CD8-positive, alpha-beta memory T cell (primary cell): ENCODE results near the gene MRPS16. TPM values are rescaled to one million over a fixed set of nuclear protein-coding genes. Genes with fewer than 3 reads are reported as not detected.

Experiments used
- CTCF ChIA-PET: fragments of 350-600 bp; sonication (Branson Sonifier 250); formaldehyde crosslinking; loops from one replicate; lab custom pipeline; 2021; ENCODE audit warnings: antibody characterized with exemption; lab: Charles Lee
- POLR2A ChIA-PET: fragments of 350-600 bp; sonication (Branson Sonifier 250); formaldehyde crosslinking; loops from one replicate; lab custom pipeline; 2021; ENCODE audit warnings: antibody characterized with exemption; lab: Charles Lee
- DNase-seq, 5 donors: peaks; one replicate each; pipeline versions ENCODE4 v3.0.0 to v3.0.0-alpha.2; 2020 to 2022; ENCODE audit warnings: mixed read lengths in 1 of 5
- H3K27ac ChIP-seq: one replicate; pipeline ENCODE4 v1.7.0; 2013; ENCODE audit warnings: low read depth, mild to moderate bottlenecking, low read length, moderate library complexity
- H3K27me3 ChIP-seq: 2 replicates; pipeline ENCODE4 v1.7.0; 2013; ENCODE audit warnings: low read length, mild to moderate bottlenecking; ENCODE audit not compliant: insufficient read depth, poor library complexity, severe bottlenecking
- H3K36me3 ChIP-seq: 2 replicates; pipeline ENCODE4 v1.7.0; 2013; ENCODE audit warnings: mild to moderate bottlenecking, low read length, moderate library complexity; ENCODE audit not compliant: insufficient read depth
- H3K4me1 ChIP-seq: 2 replicates; pipeline ENCODE4 v1.7.0; 2013; ENCODE audit warnings: mild to moderate bottlenecking, low read length, moderate library complexity; ENCODE audit not compliant: insufficient read depth
- H3K4me3 ChIP-seq: 2 replicates; pipeline ENCODE4 v1.7.0; 2013; ENCODE audit warnings: mild to moderate bottlenecking, low read length
- H3K9me3 ChIP-seq: 2 replicates; pipeline ENCODE4 v1.7.0; 2013; ENCODE audit warnings: mild to moderate bottlenecking, low read length
- H3K27ac Mint-ChIP-seq, 8 donors: one replicate each; pipeline ENCODE4 v1.8.0; 2020 to 2021; ENCODE audit warnings: mixed read lengths in 8 of 8, mild to moderate bottlenecking in 6 of 8, inconsistent platforms in 3 of 8, moderate library complexity in 3 of 8
- H3K27me3 Mint-ChIP-seq, 2 donors: one replicate each; pipeline ENCODE4 v1.8.0; 2020 to 2021; ENCODE audit warnings: mixed read lengths in 2 of 2, mild to moderate bottlenecking in 1 of 2, moderate library complexity in 1 of 2
- H3K36me3 Mint-ChIP-seq, 3 donors: one replicate each; pipeline ENCODE4 v1.8.0; 2020 to 2021; ENCODE audit warnings: mixed read lengths in 3 of 3, inconsistent platforms in 1 of 3, mild to moderate bottlenecking in 1 of 3
- H3K4me1 Mint-ChIP-seq, 3 donors: one replicate each; pipeline ENCODE4 v1.8.0; 2020 to 2021; ENCODE audit warnings: mixed read lengths in 3 of 3, inconsistent platforms in 1 of 3, mild to moderate bottlenecking in 1 of 3
- H3K4me3 Mint-ChIP-seq, 7 donors: one replicate each; pipeline ENCODE4 v1.8.0; 2020 to 2021; ENCODE audit warnings: mixed read lengths in 7 of 7, mild to moderate bottlenecking in 6 of 7, moderate library complexity in 4 of 7, inconsistent platforms in 2 of 7
- H3K9me3 Mint-ChIP-seq, 5 donors: one replicate each; pipeline ENCODE4 v1.8.0; 2020 to 2022; ENCODE audit warnings: mixed read lengths in 5 of 5, mild to moderate bottlenecking in 3 of 5, moderate library complexity in 2 of 5, inconsistent platforms in 1 of 5
- polyA plus RNA-seq: library from polyadenylated mRNA; unstranded; fragments of 300-500 nt; fragmentation: Illumina TruSeq; gene quantifications from one replicate; pipeline ENCODE4 v1.2.3, GENCODE V29; 2021
- total RNA-seq, 2 experiments: library from RNA; stranded (reverse); gene quantifications; one replicate each; pipeline ENCODE4 v1.2.3, GENCODE V29; 2021

The MRPS16 gene
- total and polyA plus RNA-seq, 3 experiments from 2014 or later, result 102 to 146 (median 141) TPM

- Histone ChIP-seq H3K27ac (no peak overlapping the region), H3K9me3 (no peaks in the 10 kb centered on the region), H3K4me1 (peaks cover 2% of the 10 kb centered on the region), H3K27me3 (no peaks in the 10 kb centered on the region), H3K36me3 (peaks cover 23% of the 10 kb centered on the region), H3K4me3 (no peak overlapping the region)
- no peak for DNase-seq
- no peaks in the 10 kb centered on the region for H3K9me3 Mint-ChIP-seq
- H3K27me3 Mint-ChIP-seq, result no peaks in the 10 kb centered on the region
- peaks cover 0 to 83% (median 7%) of the 10 kb centered on the region in 3 donors for H3K36me3 Mint-ChIP-seq
- peaks cover 3 to 13% (median 7%) of the 10 kb centered on the region in 3 donors for H3K4me1 Mint-ChIP-seq
- peak overlapping the region in 1 of 8 donors; percentile 41 for H3K27ac Mint-ChIP-seq
- POLR2A ChIA-PET, result interaction anchor here (0.7 kb wide), 1 partner anchor 55 kb away, joined by 4 read pairs; no protein-coding TSS in a partner anchor
- CTCF ChIA-PET, result no interaction called here
- no peak overlapping the region for H3K4me3 Mint-ChIP-seq
These were observed 13.4 kb downstream of the MRPS16 start for GRCh38 chr10:73238990-73239566.

GRCh38 chr10:73234695-73235094, 17.7 kb downstream of the MRPS16 start:
- Histone ChIP-seq H3K27ac (no peak overlapping the region), H3K27me3 (no peaks in the 10 kb centered on the region), H3K4me3 (no peak overlapping the region), H3K9me3 (no peaks in the 10 kb centered on the region), H3K4me1 (no peaks in the 10 kb centered on the region), H3K36me3 (no peaks in the 10 kb centered on the region)
- POLR2A ChIA-PET, result no interaction called here
- Mint-ChIP-seq H3K27ac (no peak overlapping the region), H3K4me1 (peaks cover 0 to 2% (median 0%) of the 10 kb centered on the region in 3 donors), H3K4me3 (no peak overlapping the region), H3K36me3 (peaks cover 0 to 76% (median 7%) of the 10 kb centered on the region in 3 donors), H3K9me3 (no peaks in the 10 kb centered on the region), H3K27me3 (peaks cover 0 to 2% of the 10 kb centered on the region in 2 donors)
- DNase-seq, result no peak
- CTCF ChIA-PET, result no interaction called here

GRCh38 chr10:73233883-73234282, 18.6 kb downstream of the MRPS16 start:
- CTCF ChIA-PET, result no interaction called here
- H3K4me1 Mint-ChIP-seq, result peaks cover 0 to 2% (median 0%) of the 10 kb centered on the region in 3 donors
- H3K4me3 Mint-ChIP-seq, result no peak overlapping the region
- H3K9me3 Mint-ChIP-seq, result no peaks in the 10 kb centered on the region
- H3K27ac ChIP-seq, result no peak overlapping the region
- DNase-seq, result no peak
- H3K4me1 ChIP-seq, result no peaks in the 10 kb centered on the region
- H3K36me3 ChIP-seq, result no peaks in the 10 kb centered on the region
- H3K36me3 Mint-ChIP-seq, result peaks cover 0 to 74% (median 7%) of the 10 kb centered on the region in 3 donors
- H3K9me3 ChIP-seq, result no peaks in the 10 kb centered on the region
- H3K27me3 ChIP-seq, result no peaks in the 10 kb centered on the region
- peak overlapping the region in 1 of 8 donors; percentile 17 for H3K27ac Mint-ChIP-seq
- H3K27me3 Mint-ChIP-seq, result peaks cover 0 to 2% of the 10 kb centered on the region in 2 donors
- POLR2A ChIA-PET, result no interaction called here
- H3K4me3 ChIP-seq, result no peak overlapping the region

GRCh38 chr10:73232887-73233286, 19.6 kb downstream of the MRPS16 start:
- peaks cover 0 to 71% (median 7%) of the 10 kb centered on the region in 3 donors for H3K36me3 Mint-ChIP-seq
- H3K9me3 Mint-ChIP-seq, result no peaks in the 10 kb centered on the region
- ChIA-PET CTCF (no interaction called here), POLR2A (no interaction called here)
- H3K27ac Mint-ChIP-seq, result peak overlapping the region in 2 of 8 donors; percentile 14 to 36
- H3K27me3 Mint-ChIP-seq, result peaks cover 0 to 2% of the 10 kb centered on the region in 2 donors
- no peaks in the 10 kb centered on the region for H3K27me3 ChIP-seq
- no peaks in the 10 kb centered on the region for H3K36me3 ChIP-seq
- no peaks in the 10 kb centered on the region for H3K4me1 ChIP-seq
- H3K4me1 Mint-ChIP-seq, result peaks cover 0 to 2% (median 0%) of the 10 kb centered on the region in 3 donors
- no peak overlapping the region for H3K4me3 ChIP-seq
- no peaks in the 10 kb centered on the region for H3K9me3 ChIP-seq
- DNase-seq, result no peak
- no peak overlapping the region for H3K4me3 Mint-ChIP-seq
- H3K27ac ChIP-seq, result no peak overlapping the region

GRCh38 chr10:73229567-73229966, 22.9 kb downstream of the MRPS16 start:
- no peak for DNase-seq
- CTCF ChIA-PET, result no interaction called here

GRCh38 chr10:73228247-73228646, 24.2 kb downstream of the MRPS16 start:
- CTCF ChIA-PET, result no interaction called here
- DNase-seq, result no peak
- no peak overlapping the region for H3K4me3 ChIP-seq
- Mint-ChIP-seq H3K27ac (peak overlapping the region in 1 of 8 donors; percentile 38), H3K36me3 (peaks cover 0 to 39% (median 5%) of the 10 kb centered on the region in 3 donors), H3K27me3 (peaks cover 0 to 3% of the 10 kb centered on the region in 2 donors), H3K4me3 (peak overlapping the region in 1 of 7 donors; percentile 15), H3K4me1 (peaks cover 0 to 2% (median 0%) of the 10 kb centered on the region in 3 donors), H3K9me3 (no peaks in the 10 kb centered on the region)
- POLR2A ChIA-PET, result no interaction called here
- H3K36me3 ChIP-seq, result no peaks in the 10 kb centered on the region
- no peak overlapping the region for H3K27ac ChIP-seq
- no peaks in the 10 kb centered on the region for H3K4me1 ChIP-seq
- no peaks in the 10 kb centered on the region for H3K9me3 ChIP-seq
- no peaks in the 10 kb centered on the region for H3K27me3 ChIP-seq

More at GRCh38 chr10:73229567-73229966, 22.9 kb downstream of the MRPS16 start:
- peak overlapping the region in 4 of 8 donors; percentile 31 to 83 (median 61) for H3K27ac Mint-ChIP-seq
- Histone ChIP-seq H3K4me1 (no peaks in the 10 kb centered on the region), H3K9me3 (no peaks in the 10 kb centered on the region), H3K27me3 (no peaks in the 10 kb centered on the region), H3K36me3 (no peaks in the 10 kb centered on the region), H3K4me3 (no peak overlapping the region), H3K27ac (no peak overlapping the region)
- H3K27me3 Mint-ChIP-seq, result peaks cover 0 to 3% of the 10 kb centered on the region in 2 donors
- H3K9me3 Mint-ChIP-seq, result no peaks in the 10 kb centered on the region
- POLR2A ChIA-PET, result no interaction called here
- H3K4me1 Mint-ChIP-seq, result peaks cover 0 to 2% (median 0%) of the 10 kb centered on the region in 3 donors
- peaks cover 0 to 51% (median 7%) of the 10 kb centered on the region in 3 donors for H3K36me3 Mint-ChIP-seq
- H3K4me3 Mint-ChIP-seq, result no peak overlapping the region

GRCh38 chr10:73226663-73227062, 25.8 kb downstream of the MRPS16 start:
- DNase-seq, result no peak
- peaks cover 0 to 34% (median 7%) of the 10 kb centered on the region in 3 donors for H3K36me3 Mint-ChIP-seq
- Histone ChIP-seq H3K36me3 (no peaks in the 10 kb centered on the region), H3K27me3 (no peaks in the 10 kb centered on the region), H3K4me1 (no peaks in the 10 kb centered on the region), H3K27ac (no peak overlapping the region), H3K9me3 (no peaks in the 10 kb centered on the region), H3K4me3 (no peak overlapping the region)
- CTCF ChIA-PET, result no interaction called here
- H3K4me3 Mint-ChIP-seq, result no peak overlapping the region
- POLR2A ChIA-PET, result no interaction called here
- H3K27ac Mint-ChIP-seq, result no peak overlapping the region
- H3K27me3 Mint-ChIP-seq, result peaks cover 0 to 1% of the 10 kb centered on the region in 2 donors
- no peaks in the 10 kb centered on the region for H3K4me1 Mint-ChIP-seq
- no peaks in the 10 kb centered on the region for H3K9me3 Mint-ChIP-seq

GRCh38 chr10:73225518-73225917, 26.9 kb downstream of the MRPS16 start:
- H3K27me3 Mint-ChIP-seq, result peaks cover 0 to 1% of the 10 kb centered on the region in 2 donors
- CTCF ChIA-PET, result no interaction called here

More at GRCh38 chr10:73225518-73225917, 26.9 kb downstream of the MRPS16 start:
- H3K27ac ChIP-seq, result no peak overlapping the region
- no peaks in the 10 kb centered on the region for H3K4me1 ChIP-seq
- no peaks in the 10 kb centered on the region for H3K9me3 ChIP-seq
- Mint-ChIP-seq H3K4me1 (no peaks in the 10 kb centered on the region), H3K36me3 (peaks cover 0 to 26% (median 7%) of the 10 kb centered on the region in 3 donors), H3K9me3 (no peaks in the 10 kb centered on the region), H3K27ac (no peak overlapping the region), H3K4me3 (no peak overlapping the region)
- no peaks in the 10 kb centered on the region for H3K27me3 ChIP-seq
- POLR2A ChIA-PET, result no interaction called here
- no peaks in the 10 kb centered on the region for H3K36me3 ChIP-seq
- no peak overlapping the region for H3K4me3 ChIP-seq
- DNase-seq, result no peak
